Upper lobe of left lung (tissue), 6 donors: Measurements from ENCODE around the gene LAGE3. TPM values are rescaled to one million over a fixed set of nuclear protein-coding genes. Genes with fewer than 3 reads are reported as not detected.

Experiments
- ATAC-seq, 2 donors: fragments of 200-7000 bp; cut with Tn5 transposase; one replicate each; pipeline ENCODE4 v1.9.1; 2022; ENCODE audit warnings: mild to moderate bottlenecking in 2 of 2, moderate library complexity in 2 of 2; ENCODE audit not compliant: low FRiP score in 2 of 2
- DNase-seq, 2 donors: peaks; one replicate each; pipeline ENCODE4 v3.0.0-alpha.2; 2019 to 2020
- H3K27ac ChIP-seq, 4 donors: fragments of 200-600 bp; sonication (generic); one replicate each; pipeline ENCODE4 v1.5.1; 2016 to 2019
- H3K27me3 ChIP-seq, 4 donors: fragments of 200-600 bp; sonication (generic); one replicate each; pipeline ENCODE4 v1.5.1; 2017 to 2019
- H3K36me3 ChIP-seq, 4 donors: fragments of 200-600 bp; sonication (generic); one replicate each; pipeline ENCODE4 v1.5.1; 2016 to 2019
- H3K4me1 ChIP-seq, 4 donors: fragments of 200-600 bp; sonication (generic); one replicate each; pipeline ENCODE4 v1.5.1; 2018 to 2019
- H3K4me3 ChIP-seq, 4 donors: fragments of 200-600 bp; sonication (generic); one replicate each; pipeline ENCODE4 v1.5.1; 2017 to 2019; ENCODE audit warnings: mild to moderate bottlenecking in 2 of 4, moderate library complexity in 1 of 4
- H3K9me3 ChIP-seq, 4 donors: fragments of 200-600 bp; sonication (generic); one replicate each; pipeline ENCODE4 v1.5.1; 2018 to 2019
- EP300 ChIP-seq, 4 donors: sonication (generic); formaldehyde crosslinking; IDR thresholded peaks; one replicate each; pipeline ENCODE4 v1.5.1; 2017; ENCODE audit warnings: antibody characterized with exemption in 4 of 4, control low read depth in 2 of 4
- POLR2A ChIP-seq, 4 donors: fragments of 450-650 bp; IDR thresholded peaks; one replicate each; pipeline ENCODE4 v1.5.1; 2016 to 2017; ENCODE audit warnings: antibody characterized with exemption in 4 of 4, mild to moderate bottlenecking in 2 of 4
- POLR2AphosphoS5 ChIP-seq, 2 donors: sonication (generic); formaldehyde crosslinking; IDR thresholded peaks; one replicate each; pipeline ENCODE4 v1.5.1; 2017; ENCODE audit warnings: antibody characterized with exemption in 2 of 2
- WGBS, 2 donors: methylation state at CpG; one replicate each; pipeline ENCODE4 v1.1.5; 2017 to 2018; 5-methylcytosine and 5-hydroxymethylcytosine counted together
- total RNA-seq, 6 donors: library from RNA; depleted of rRNA in 4 of 6; stranded (reverse); fragments of >200 nt in 4 of 6; gene quantifications; one replicate each; pipeline versions ENCODE4 v1.1.0 to v1.2.1, GENCODE V29; 2016 to 2021
- TF ChIP-seq, protein P1 (sequence below), 6 experiments: fragments of 450-650 bp in 4 of 6; fragments of 200-600 bp in 2 of 6; sonication (generic) in 2 of 6; IDR thresholded peaks; one replicate each; pipeline ENCODE4 v1.5.1; 2016 to 2019; ENCODE audit warnings: antibody characterized with exemption in 6 of 6
- donor health status: DM: no; HTN: no; CAD: no; lungs with moderate emphysema.
- donor health status: DM: no; HTN: yes; CAD: no; lungs with severe emphysema.

LAGE3 gene
- total RNA-seq, 6 donors from 2014 or later = 16.6 to 25.4 (median 20.2) TPM

DNA sequence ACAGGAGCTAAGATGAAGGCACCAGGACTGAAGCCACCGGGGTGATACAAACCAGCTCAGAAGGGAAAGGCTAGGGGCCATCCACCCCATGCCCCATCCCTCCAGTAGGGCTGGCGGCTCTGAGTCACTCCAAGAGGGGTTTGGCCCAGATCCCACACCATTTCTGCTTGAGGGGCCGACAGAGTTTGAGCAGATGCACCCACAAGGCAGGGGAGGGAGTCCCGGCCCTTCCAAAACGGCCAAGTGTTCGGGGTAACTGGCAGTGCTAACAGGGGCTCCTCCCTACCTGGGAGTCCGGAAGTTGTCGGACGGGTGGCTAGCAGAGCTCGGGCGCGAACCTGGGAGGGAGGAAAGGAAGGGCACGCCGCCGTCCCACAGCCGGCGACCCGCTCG lies 10.9 kb upstream of the LAGE3 start:
- Histone ChIP-seq H3K4me1 (peaks cover 5 to 46% (median 16%) of the 10 kb centered on the region in 4 donors), H3K4me3 (peak overlapping the region; percentile 22 to 74 (median 60)), H3K36me3 (peaks cover 0 to 9% (median 2%) of the 10 kb centered on the region in 4 donors), H3K27ac (peak overlapping the region; percentile 88 to 93 (median 92)), H3K27me3 (no peaks in the 10 kb centered on the region), H3K9me3 (no peaks in the 10 kb centered on the region)
- DNase-seq = no peak
- peak in 1 of 2 donors; percentile 30 for ATAC-seq
- WGBS, 2 donors = 0 to 30% methylated on average over 1 to 19 of the region's 19 CpGs
- TF ChIP-seq, protein P1, sequence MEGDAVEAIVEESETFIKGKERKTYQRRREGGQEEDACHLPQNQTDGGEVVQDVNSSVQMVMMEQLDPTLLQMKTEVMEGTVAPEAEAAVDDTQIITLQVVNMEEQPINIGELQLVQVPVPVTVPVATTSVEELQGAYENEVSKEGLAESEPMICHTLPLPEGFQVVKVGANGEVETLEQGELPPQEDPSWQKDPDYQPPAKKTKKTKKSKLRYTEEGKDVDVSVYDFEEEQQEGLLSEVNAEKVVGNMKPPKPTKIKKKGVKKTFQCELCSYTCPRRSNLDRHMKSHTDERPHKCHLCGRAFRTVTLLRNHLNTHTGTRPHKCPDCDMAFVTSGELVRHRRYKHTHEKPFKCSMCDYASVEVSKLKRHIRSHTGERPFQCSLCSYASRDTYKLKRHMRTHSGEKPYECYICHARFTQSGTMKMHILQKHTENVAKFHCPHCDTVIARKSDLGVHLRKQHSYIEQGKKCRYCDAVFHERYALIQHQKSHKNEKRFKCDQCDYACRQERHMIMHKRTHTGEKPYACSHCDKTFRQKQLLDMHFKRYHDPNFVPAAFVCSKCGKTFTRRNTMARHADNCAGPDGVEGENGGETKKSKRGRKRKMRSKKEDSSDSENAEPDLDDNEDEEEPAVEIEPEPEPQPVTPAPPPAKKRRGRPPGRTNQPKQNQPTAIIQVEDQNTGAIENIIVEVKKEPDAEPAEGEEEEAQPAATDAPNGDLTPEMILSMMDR (IDR thresholded peaks at IDR 0.05) = no peak
- TF ChIP-seq EP300 (IDR thresholded peaks at IDR 0.05) = no peak
- TF ChIP-seq POLR2A (IDR thresholded peaks at IDR 0.05) = no peak
- no peak for TF ChIP-seq POLR2AphosphoS5 (IDR thresholded peaks at IDR 0.05)

DNA sequence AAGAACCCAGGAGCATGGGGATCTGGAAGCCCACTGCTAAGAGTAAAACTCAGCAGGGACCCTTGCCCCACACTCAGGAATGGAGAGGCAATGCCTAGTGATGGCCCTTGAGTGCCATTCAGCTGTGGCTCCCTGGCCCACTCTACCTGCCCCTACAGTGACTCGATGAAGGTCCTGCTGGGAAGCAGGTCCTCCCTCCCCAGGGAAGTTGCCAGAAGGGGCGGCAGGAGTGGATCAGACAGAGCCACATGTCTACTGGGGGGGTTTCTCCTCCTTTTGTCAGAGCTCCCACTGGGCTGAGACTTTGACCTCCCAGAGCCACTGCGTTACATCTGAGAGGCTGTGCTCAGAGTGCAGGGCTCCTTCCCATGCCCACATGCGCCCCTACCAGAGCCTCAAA lies 10.1 kb upstream of the LAGE3 start:
- Histone ChIP-seq H3K4me3 (peak overlapping the region in 3 of 4 donors; percentile 52 to 74 (median 67)), H3K27ac (peak overlapping the region in 3 of 4 donors; percentile 88 to 93 (median 90))
- TF ChIP-seq, protein P1 (IDR thresholded peaks at IDR 0.05) = no peak
- TF ChIP-seq EP300 (IDR thresholded peaks at IDR 0.05) (no peak), POLR2A (IDR thresholded peaks at IDR 0.05) (no peak), POLR2AphosphoS5 (IDR thresholded peaks at IDR 0.05) (no peak)

DNA sequence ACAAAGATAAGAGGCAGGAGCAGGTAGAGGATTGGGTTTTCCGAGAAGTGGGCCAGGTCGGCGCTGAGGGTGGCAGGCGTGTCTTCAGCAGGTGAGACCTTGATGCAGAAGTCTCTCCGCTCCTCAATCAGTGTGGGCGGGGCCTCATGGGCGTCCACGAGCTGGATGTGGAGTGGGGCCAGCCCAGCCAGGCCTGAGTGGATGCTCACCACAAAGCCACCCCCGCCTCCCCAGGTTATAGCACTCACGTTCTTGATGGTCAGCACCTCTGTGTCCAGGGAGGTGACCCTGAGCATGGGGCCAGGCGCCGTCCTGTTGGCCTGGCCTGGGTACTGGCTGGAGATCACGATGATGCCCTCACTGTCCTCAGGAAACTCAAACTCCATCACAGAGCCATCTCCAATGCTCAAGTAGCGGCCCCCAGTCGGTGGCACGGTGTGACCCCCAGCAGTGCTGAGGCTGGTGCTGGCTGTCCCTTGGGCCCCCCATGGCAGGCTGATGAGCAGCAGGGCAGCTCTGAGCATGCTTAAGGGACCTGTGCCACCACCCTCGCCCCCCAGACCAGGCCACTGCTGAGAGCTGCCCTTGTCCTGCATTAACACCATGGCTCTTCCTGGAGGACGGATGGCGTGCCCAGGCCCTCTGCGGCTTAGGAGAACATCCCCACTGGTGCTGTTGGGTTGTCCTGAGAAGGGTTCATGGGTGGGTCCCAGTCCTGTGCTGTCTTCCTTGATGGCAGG lies 9.4 kb upstream of the LAGE3 start:
- Histone ChIP-seq H3K36me3 (peaks cover 0 to 17% (median 2%) of the 10 kb centered on the region in 4 donors), H3K9me3 (no peaks in the 10 kb centered on the region), H3K4me3 (no peak overlapping the region), H3K4me1 (peaks cover 5 to 50% (median 17%) of the 10 kb centered on the region in 4 donors), H3K27ac (no peak overlapping the region), H3K27me3 (no peaks in the 10 kb centered on the region)
- WGBS, 2 donors = 91 to 96% methylated on average over 6 to 20 of the region's 20 CpGs
- no peak for DNase-seq
- ATAC-seq = no peak
- TF ChIP-seq POLR2A (IDR thresholded peaks at IDR 0.05) = no peak
- TF ChIP-seq, protein P1 (IDR thresholded peaks at IDR 0.05) = no peak
- no peak for TF ChIP-seq EP300 (IDR thresholded peaks at IDR 0.05)
- no peak for TF ChIP-seq POLR2AphosphoS5 (IDR thresholded peaks at IDR 0.05)

More for the DNA sequence above, 10.1 kb upstream of the LAGE3 start:
- no peaks in the 10 kb centered on the region for H3K9me3 ChIP-seq
- peaks cover 0 to 13% (median 2%) of the 10 kb centered on the region in 4 donors for H3K36me3 ChIP-seq
- DNase-seq (no peak), ATAC-seq (no peak)
- peaks cover 5 to 50% (median 17%) of the 10 kb centered on the region in 4 donors for H3K4me1 ChIP-seq
- no peaks in the 10 kb centered on the region for H3K27me3 ChIP-seq
- 82% methylated on average over 4 of the region's 4 CpGs; no CpG with 5 or more reads in 1 of the 2 donors for WGBS, 2 donors

DNA sequence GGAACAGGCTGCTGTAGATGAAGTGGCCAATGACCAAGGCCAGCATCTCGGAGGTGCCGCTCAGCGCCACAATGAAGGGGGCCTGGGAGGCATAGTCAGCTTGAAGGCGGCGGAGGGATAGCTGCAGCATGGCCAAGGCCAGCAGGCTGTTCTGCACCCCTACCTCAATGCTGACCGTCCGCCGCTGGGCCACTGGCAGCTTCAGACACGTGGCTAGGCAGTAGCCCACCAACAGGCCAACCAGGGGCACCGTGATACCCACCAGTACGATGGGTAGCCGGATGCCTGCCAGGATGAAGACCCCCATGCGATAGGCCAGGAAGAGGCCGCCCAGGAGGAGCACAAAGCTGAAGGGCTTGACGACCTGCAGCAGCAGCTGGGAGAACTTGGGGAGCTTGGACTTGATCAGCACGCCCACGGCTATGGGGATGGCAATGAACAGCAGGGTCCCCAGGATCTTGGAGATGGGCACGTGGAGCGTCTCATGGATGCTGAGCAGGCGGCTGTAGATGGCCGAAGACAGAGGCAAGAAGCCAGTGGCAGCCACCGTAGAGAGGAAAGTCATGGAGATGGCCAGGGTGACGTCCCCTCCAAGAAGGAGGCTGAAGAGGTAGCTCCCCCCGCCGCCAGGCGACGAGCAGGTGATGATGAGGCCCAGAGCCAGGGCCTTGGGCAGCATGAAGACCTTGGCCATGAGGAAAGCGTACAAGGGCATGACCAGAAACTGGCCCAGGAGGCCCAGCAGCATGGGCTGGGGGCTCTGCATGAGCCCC lies 8.6 kb upstream of the LAGE3 start:
- Histone ChIP-seq H3K4me3 (peak overlapping the region in 1 of 4 donors; percentile 76), H3K4me1 (peaks cover 5 to 50% (median 17%) of the 10 kb centered on the region in 4 donors), H3K27ac (peak overlapping the region in 1 of 4 donors; percentile 91), H3K27me3 (no peaks in the 10 kb centered on the region), H3K9me3 (no peaks in the 10 kb centered on the region), H3K36me3 (peaks cover 0 to 17% (median 2%) of the 10 kb centered on the region in 4 donors)
- TF ChIP-seq EP300 (IDR thresholded peaks at IDR 0.05) = no peak
- TF ChIP-seq, protein P1 (IDR thresholded peaks at IDR 0.05) = no peak
- DNase-seq (no peak), ATAC-seq (no peak)
- WGBS, 2 donors = 90 to 93% methylated on average over 15 to 28 of the region's 28 CpGs
